ENCODE results near the gene GPRC5A. TPM values are rescaled to one million over a fixed set of nuclear protein-coding genes. Genes with fewer than 3 reads are reported as not detected.
"Not testable (repeated sequence)": the region's sequence is repeated elsewhere in the genome, so short reads cannot be mapped to it uniquely, and the experiment has no call there.

GPRC5A gene, protein sequence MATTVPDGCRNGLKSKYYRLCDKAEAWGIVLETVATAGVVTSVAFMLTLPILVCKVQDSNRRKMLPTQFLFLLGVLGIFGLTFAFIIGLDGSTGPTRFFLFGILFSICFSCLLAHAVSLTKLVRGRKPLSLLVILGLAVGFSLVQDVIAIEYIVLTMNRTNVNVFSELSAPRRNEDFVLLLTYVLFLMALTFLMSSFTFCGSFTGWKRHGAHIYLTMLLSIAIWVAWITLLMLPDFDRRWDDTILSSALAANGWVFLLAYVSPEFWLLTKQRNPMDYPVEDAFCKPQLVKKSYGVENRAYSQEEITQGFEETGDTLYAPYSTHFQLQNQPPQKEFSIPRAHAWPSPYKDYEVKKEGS
- total RNA-seq, result 100 to 1,000 TPM; 234 to 246 TPM

GRCh38 chr12:12891080-12891880 is at the start of gene GPRC5A:
TSS of gene GPRC5A (plus strand) at chr12:12891562. CDS start at chr12:12908250, 16,688 bp downstream.
- no peaks in the 10 kb centered on the region for H3K27me3 ChIP-seq
- H3K4me3 ChIP-seq, result peak within 1 kb of the TSS; percentile 43
- H3K36me3 ChIP-seq, result no peaks in the 10 kb centered on the region
- intact Hi-C loops (cut with DNase I), result no loop called here
- DNase-seq, result peak; percentile 94
- H3K4me1 ChIP-seq, result no peaks in the 10 kb centered on the region
- peak within 1 kb of the TSS; percentile 75 to 96 for H3K9ac ChIP-seq (ENCODE audit: low read depth in 2 of 2, low read length in 2 of 2)
- no peak for TF ChIP-seq CTCF (IDR thresholded peaks at IDR 0.05)
- peak within 1 kb of the TSS; percentile 87 for H3K27ac ChIP-seq
- H3K9me3 ChIP-seq, result no peaks in the 10 kb centered on the region

DNA sequence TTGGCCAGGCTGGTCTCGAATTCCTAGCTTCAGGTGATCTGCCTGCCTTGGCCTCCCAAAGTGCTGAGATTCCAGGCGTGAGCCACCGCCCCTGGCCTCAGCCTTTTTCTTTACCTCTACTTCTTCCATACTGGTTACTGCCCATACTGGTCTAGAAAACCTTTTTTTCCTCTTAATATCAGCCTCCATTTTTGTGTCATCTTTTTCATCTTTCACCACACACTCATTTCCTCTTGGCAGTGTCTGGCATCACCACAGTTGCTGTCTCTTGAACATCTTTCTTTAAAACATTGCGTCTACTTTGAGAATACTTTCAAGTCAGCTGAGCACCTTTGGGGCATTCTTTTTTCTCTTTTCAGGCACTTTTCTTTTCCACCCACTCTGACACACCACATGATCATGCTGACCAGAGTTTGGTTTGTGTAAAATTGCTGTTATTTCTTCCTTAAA is 45.5 kb upstream of the GPRC5A start:
- H3K4me1 ChIP-seq, result no peaks in the 10 kb centered on the region
- no peak for DNase-seq
- H3K36me3 ChIP-seq, result no peaks in the 10 kb centered on the region
- H3K4me3 ChIP-seq, result no peak overlapping the region
- TF ChIP-seq CTCF (IDR thresholded peaks at IDR 0.05), result no peak
- intact Hi-C loops (cut with DNase I), result no loop called here
- H3K27ac ChIP-seq, result no peak overlapping the region
- H3K9me3 ChIP-seq, result no peaks in the 10 kb centered on the region
- H3K27me3 ChIP-seq, result no peaks in the 10 kb centered on the region
- no peak overlapping the region for H3K9ac ChIP-seq (ENCODE audit: low read depth in 2 of 2, low read length in 2 of 2)

DNA sequence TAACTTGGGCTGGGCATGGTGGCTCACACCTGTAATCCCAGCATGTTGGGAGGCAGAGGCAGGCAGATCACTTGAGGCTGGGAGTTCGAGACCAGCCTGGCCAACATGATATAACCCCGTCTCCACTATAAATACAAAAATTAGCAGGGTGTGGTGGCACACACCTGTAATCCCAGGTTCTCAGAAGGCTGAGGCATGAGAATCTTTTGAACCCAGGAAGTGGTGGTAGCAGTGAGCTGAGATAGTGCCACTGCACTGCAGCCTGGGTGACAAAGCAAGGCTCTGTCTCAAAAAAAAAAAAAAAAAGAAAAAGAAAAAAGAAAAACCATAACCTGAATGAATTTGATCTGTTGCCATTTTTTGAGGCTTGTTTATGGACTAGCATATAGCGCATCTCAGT is 44.6 kb upstream of the GPRC5A start:
- H3K9me3 ChIP-seq; H3K9ac ChIP-seq (ENCODE audit: low read depth in 2 of 2, low read length in 2 of 2); H3K4me1 ChIP-seq; intact Hi-C loops (cut with DNase I); DNase-seq; H3K27ac ChIP-seq; H3K27me3 ChIP-seq; H3K4me3 ChIP-seq; H3K36me3 ChIP-seq: not testable (repeated sequence)

- H3K27me3 ChIP-seq, result no peaks in the 10 kb centered on the region
- no peaks in the 10 kb centered on the region for H3K4me1 ChIP-seq
- no peak overlapping the region for H3K9ac ChIP-seq (ENCODE audit: low read depth in 2 of 2, low read length in 2 of 2)
- DNase-seq, result no peak
- no peaks in the 10 kb centered on the region for H3K36me3 ChIP-seq
- no peak overlapping the region for H3K4me3 ChIP-seq
- TF ChIP-seq CTCF (IDR thresholded peaks at IDR 0.05), result no peak
- intact Hi-C loops (cut with DNase I), result no loop called here
- no peak overlapping the region for H3K27ac ChIP-seq
- H3K9me3 ChIP-seq, result no peaks in the 10 kb centered on the region
Observed at GRCh38 chr12:12853435-12853834, 37.9 kb upstream of the GPRC5A start.

GRCh38 chr12:12859690-12860089 is 31.7 kb upstream of the GPRC5A start:
- TF ChIP-seq CTCF (IDR thresholded peaks at IDR 0.05), result no peak
- no peak for DNase-seq
- no peaks in the 10 kb centered on the region for H3K36me3 ChIP-seq
- H3K27me3 ChIP-seq, result no peaks in the 10 kb centered on the region
- H3K9me3 ChIP-seq, result no peaks in the 10 kb centered on the region
- no peaks in the 10 kb centered on the region for H3K4me1 ChIP-seq
- H3K4me3 ChIP-seq, result no peak overlapping the region
- intact Hi-C loops (cut with DNase I), result no loop called here
- H3K27ac ChIP-seq, result no peak overlapping the region
- H3K9ac ChIP-seq (ENCODE audit: low read depth in 2 of 2, low read length in 2 of 2), result no peak overlapping the region

All from colonic mucosa (tissue), 4 donors.